ENCODE data around the gene HIP1R. TPM values are rescaled to one million over a fixed set of nuclear protein-coding genes. Genes with fewer than 3 reads are reported as not detected.

HIP1R gene
- polyA plus RNA-seq, 2 donors: 23.1 to 32.7 TPM

DNA sequence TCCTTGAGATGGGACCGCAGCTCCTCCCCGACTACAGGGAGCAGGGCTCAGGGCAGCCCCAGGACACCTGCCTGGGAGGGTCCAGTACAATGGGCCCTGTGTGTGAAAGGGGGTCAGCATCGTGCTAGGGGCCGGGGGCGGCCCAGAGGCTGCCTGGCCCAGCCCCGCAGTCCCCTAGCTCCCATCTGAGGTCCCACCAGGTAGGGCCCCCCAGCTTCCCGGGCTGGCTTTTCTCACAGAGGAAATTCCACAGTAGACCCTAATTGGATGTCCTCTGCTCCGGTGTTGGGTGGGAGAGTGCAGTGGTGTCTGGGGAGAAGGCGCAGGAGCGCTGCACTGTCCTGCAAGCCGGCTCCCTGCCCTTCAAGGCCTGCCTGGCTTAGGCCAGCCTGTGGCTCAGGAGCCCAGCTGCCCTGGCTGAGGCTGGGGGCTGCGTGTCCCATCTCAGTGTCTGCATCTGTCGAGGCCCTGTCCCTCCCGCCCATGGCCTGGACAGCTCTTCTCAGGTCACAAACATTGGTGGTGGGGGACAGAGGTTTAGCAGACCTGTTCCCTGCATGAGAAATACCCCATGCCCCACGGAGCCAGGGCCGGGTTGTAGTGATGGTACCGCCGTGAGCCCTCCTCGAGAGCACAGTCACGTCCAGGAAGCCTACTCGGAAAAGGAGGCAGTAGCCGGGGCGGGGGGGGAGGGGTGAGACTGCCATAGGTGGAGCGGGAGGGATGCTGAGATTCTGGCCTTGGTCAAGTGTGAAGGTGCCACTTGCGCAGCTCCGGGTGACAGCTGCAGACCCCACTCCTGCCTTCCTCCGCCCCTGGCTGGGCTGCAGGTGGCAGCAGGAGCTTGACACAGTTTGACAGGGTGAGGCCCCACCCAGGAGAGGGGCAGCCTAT, 11.6 kb downstream of the HIP1R start:
- Histone ChIP-seq H3K36me3 (ENCODE audit: control insufficient read depth in 2 of 2, insufficient read depth in 2 of 2, low read length in 1 of 2) (peaks cover 0 to 14% of the 10 kb centered on the region in 2 donors), H3K27me3 (ENCODE audit: control insufficient read depth in 1 of 2, insufficient read depth in 2 of 2, low read length in 2 of 2) (no peaks in the 10 kb centered on the region), H3K4me3 (ENCODE audit: low read depth in 1 of 2, low read length in 2 of 2) (no peak overlapping the region), H3K4me1 (ENCODE audit: control insufficient read depth in 2 of 2, insufficient read depth in 2 of 2, low read length in 1 of 2) (peaks cover 3 to 8% of the 10 kb centered on the region in 2 donors), H3K9me3 (ENCODE audit: control insufficient read depth in 2 of 2, insufficient read depth in 1 of 2, low read depth in 1 of 2, low read length in 1 of 2) (no peaks in the 10 kb centered on the region), H3K27ac (ENCODE audit: low read depth in 2 of 2, low read length in 1 of 2) (no peak overlapping the region)
- 89 to 90% methylated on average over 27 of the region's 27 CpGs for WGBS, 2 donors

DNA sequence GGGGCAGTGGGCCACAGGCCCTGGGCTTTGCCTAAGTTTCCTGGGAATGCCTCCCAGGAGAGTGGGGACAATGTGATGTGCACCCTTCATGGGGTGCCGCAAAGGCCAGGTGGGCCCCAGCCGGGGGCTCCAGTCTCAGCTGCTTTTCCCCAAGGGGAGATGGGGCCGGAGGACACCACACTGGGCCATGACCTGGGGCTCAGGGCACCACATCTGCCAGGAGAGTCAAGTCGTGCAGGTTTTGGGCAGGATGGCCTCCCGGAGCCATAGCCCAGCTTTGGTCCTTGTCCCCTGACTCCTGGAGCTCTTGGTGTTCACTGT, 12.2 kb downstream of the HIP1R start:
- Histone ChIP-seq H3K4me1 (ENCODE audit: control insufficient read depth in 2 of 2, insufficient read depth in 2 of 2, low read length in 1 of 2) (peaks cover 7 to 13% of the 10 kb centered on the region in 2 donors), H3K36me3 (ENCODE audit: control insufficient read depth in 2 of 2, insufficient read depth in 2 of 2, low read length in 1 of 2) (peaks cover 0 to 14% of the 10 kb centered on the region in 2 donors), H3K27me3 (ENCODE audit: control insufficient read depth in 1 of 2, insufficient read depth in 2 of 2, low read length in 2 of 2) (no peaks in the 10 kb centered on the region), H3K4me3 (ENCODE audit: low read depth in 1 of 2, low read length in 2 of 2) (no peak overlapping the region), H3K9me3 (ENCODE audit: control insufficient read depth in 2 of 2, insufficient read depth in 1 of 2, low read depth in 1 of 2, low read length in 1 of 2) (no peaks in the 10 kb centered on the region), H3K27ac (ENCODE audit: low read depth in 2 of 2, low read length in 1 of 2) (no peak overlapping the region)
- WGBS, 2 donors: 86 to 88% methylated on average over 5 of the region's 5 CpGs

DNA sequence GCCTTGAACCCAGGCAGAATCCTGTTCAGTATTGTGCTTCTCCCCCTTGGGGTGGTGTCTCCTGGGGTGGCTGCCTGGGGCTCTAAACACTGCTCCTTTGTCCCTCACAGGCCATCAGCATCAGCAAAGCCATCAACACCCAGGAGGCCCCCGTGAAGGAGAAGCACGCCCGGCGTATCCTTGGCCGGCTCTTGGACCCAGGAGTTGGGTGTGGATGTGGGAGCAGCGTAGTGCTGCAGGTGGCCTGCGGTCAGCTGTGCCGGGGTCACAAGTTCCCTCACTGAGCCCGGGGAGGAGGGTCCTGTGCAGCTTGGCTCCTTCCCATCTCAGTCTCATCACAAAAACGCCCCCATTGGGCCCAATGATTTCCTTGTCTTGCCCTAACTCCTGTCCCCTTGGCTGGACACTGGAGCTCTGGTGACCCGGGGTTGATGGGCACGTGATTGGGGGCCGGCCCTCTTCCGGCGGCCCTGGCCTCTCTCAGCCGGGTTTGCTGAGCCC, 12.7 kb downstream of the HIP1R start:
- no peak overlapping the region for H3K27ac ChIP-seq (ENCODE audit: low read depth in 2 of 2, low read length in 1 of 2)
- H3K9me3 ChIP-seq (ENCODE audit: control insufficient read depth in 2 of 2, insufficient read depth in 1 of 2, low read depth in 1 of 2, low read length in 1 of 2): no peaks in the 10 kb centered on the region
- peaks cover 0 to 14% of the 10 kb centered on the region in 2 donors for H3K36me3 ChIP-seq (ENCODE audit: control insufficient read depth in 2 of 2, insufficient read depth in 2 of 2, low read length in 1 of 2)
- H3K27me3 ChIP-seq (ENCODE audit: control insufficient read depth in 1 of 2, insufficient read depth in 2 of 2, low read length in 2 of 2): no peaks in the 10 kb centered on the region
- H3K4me3 ChIP-seq (ENCODE audit: low read depth in 1 of 2, low read length in 2 of 2): no peak overlapping the region
- H3K4me1 ChIP-seq (ENCODE audit: control insufficient read depth in 2 of 2, insufficient read depth in 2 of 2, low read length in 1 of 2): peaks cover 7 to 14% of the 10 kb centered on the region in 2 donors
- WGBS, 2 donors: 89 to 91% methylated on average over 16 of the region's 16 CpGs

DNA sequence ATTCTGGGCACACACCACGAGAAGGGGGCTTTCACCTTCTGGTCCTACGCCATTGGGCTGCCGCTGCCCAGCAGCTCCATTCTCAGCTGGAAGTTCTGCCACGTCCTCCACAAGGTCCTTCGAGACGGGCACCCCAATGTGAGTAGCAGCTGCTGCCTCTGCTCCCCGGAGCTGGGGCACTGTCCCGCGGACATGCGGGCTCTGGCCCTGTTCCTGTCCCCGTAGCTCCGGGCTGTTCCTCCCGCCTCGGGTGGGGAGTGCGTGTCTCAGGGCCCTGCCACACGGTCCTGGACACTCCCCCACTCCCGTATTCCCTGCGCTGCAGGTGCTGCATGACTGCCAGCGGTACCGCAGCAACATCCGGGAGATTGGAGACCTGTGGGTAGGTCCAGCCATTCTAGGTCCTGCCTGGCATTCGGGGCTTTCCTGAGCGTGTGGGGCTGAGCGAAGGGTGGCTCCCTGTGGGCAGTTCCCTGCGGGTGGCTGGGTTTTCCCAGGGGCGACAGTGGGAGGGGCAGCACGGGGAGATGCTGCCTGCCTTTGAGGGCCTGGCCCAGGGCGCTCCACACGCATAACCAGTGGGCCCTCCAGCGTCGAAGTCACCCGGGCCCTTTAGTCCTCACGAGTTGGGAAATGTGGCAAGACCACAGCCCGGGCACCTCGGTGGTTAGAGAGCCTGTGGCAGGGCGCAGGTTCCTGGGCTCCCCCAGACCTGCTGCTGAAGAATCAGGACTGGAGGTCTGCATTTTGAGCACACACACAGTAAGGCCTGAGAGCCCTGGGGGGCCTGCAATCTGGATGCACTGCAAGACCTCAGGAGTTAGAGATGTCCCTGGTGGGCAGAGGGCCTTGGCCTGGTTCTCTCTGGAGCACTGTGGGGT, 13.5 kb downstream of the HIP1R start:
- 82 to 89% methylated on average over 33 to 36 of the region's 36 CpGs for WGBS, 2 donors
- Histone ChIP-seq H3K9me3 (ENCODE audit: control insufficient read depth in 2 of 2, insufficient read depth in 1 of 2, low read depth in 1 of 2, low read length in 1 of 2) (no peaks in the 10 kb centered on the region), H3K27me3 (ENCODE audit: control insufficient read depth in 1 of 2, insufficient read depth in 2 of 2, low read length in 2 of 2) (no peaks in the 10 kb centered on the region), H3K36me3 (ENCODE audit: control insufficient read depth in 2 of 2, insufficient read depth in 2 of 2, low read length in 1 of 2) (peaks cover 0 to 14% of the 10 kb centered on the region in 2 donors), H3K4me1 (ENCODE audit: control insufficient read depth in 2 of 2, insufficient read depth in 2 of 2, low read length in 1 of 2) (peaks cover 7 to 17% of the 10 kb centered on the region in 2 donors), H3K4me3 (ENCODE audit: low read depth in 1 of 2, low read length in 2 of 2) (no peak overlapping the region), H3K27ac (ENCODE audit: low read depth in 2 of 2, low read length in 1 of 2) (no peak overlapping the region)

DNA sequence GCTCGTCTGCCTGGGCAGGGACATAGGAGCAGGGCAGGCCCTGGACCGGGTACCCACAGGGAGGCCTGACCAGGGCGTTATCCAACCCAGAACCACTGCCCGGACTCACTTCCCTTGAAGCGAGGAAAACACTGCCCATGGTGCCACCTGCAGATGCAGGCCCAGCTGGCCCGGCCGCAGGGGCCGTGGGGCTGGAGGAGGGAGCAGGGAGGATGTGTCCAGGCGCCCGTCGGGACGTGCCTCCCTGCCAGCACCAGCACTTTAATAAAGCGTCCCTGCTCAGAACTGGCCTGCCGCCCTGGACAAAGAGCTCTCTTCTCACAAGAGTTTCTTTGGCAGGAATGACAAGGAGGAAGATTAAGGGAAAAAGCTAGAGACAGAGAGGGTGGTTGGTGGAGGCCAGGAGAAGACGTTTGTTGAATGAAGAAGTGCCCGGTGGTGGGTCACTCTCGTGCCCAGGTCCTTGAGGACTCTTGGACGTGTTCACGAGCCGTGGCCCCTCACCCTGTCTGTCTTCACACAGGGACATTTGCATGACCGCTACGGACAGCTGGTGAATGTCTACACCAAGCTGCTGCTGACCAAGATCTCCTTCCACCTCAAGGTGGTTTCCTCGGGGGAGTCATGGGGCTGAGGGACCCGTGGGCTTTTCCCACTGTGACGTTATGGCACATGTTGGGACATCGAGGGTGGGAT, 14.2 kb downstream of the HIP1R start:
- peak overlapping the region in 1 of 2 donors; percentile 6 for H3K27ac ChIP-seq (ENCODE audit: low read depth in 2 of 2, low read length in 1 of 2)
- H3K4me1 ChIP-seq (ENCODE audit: control insufficient read depth in 2 of 2, insufficient read depth in 2 of 2, low read length in 1 of 2): peaks cover 7 to 20% of the 10 kb centered on the region in 2 donors
- no peaks in the 10 kb centered on the region for H3K9me3 ChIP-seq (ENCODE audit: control insufficient read depth in 2 of 2, insufficient read depth in 1 of 2, low read depth in 1 of 2, low read length in 1 of 2)
- no peaks in the 10 kb centered on the region for H3K27me3 ChIP-seq (ENCODE audit: control insufficient read depth in 1 of 2, insufficient read depth in 2 of 2, low read length in 2 of 2)
- H3K36me3 ChIP-seq (ENCODE audit: control insufficient read depth in 2 of 2, insufficient read depth in 2 of 2, low read length in 1 of 2): peaks cover 0 to 15% of the 10 kb centered on the region in 2 donors
- whole genome bisulfite sequencing, 2 donors: 85 to 86% methylated on average over 26 of the region's 26 CpGs
- no peak overlapping the region for H3K4me3 ChIP-seq (ENCODE audit: low read depth in 1 of 2, low read length in 2 of 2)

DNA sequence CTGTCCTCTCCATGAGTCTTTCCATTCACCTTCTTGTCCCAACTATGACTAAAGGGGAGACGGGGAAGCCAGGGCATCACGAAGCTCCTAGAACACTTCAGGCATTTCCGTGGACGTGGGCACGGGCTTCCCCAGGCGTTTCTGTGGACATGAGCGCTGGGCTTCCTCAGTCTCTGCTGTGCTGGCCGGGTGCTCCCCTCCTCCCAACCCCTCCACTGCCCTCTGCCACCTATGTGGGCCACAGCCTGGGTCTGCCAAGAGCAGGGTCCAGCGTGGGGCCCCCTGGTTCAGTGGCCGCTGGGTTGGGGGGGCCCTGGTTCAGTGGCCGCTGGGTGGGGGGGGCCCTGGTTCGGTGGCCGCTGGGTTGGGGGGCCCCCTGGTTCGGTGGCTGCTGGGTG, 14.8 kb downstream of the HIP1R start:
- H3K9me3 ChIP-seq (ENCODE audit: control insufficient read depth in 2 of 2, insufficient read depth in 1 of 2, low read depth in 1 of 2, low read length in 1 of 2): no peaks in the 10 kb centered on the region
- peaks cover 7 to 16% of the 10 kb centered on the region in 2 donors for H3K4me1 ChIP-seq (ENCODE audit: control insufficient read depth in 2 of 2, insufficient read depth in 2 of 2, low read length in 1 of 2)
- H3K4me3 ChIP-seq (ENCODE audit: low read depth in 1 of 2, low read length in 2 of 2): no peak overlapping the region
- no peak overlapping the region for H3K27ac ChIP-seq (ENCODE audit: low read depth in 2 of 2, low read length in 1 of 2)
- H3K36me3 ChIP-seq (ENCODE audit: control insufficient read depth in 2 of 2, insufficient read depth in 2 of 2, low read length in 1 of 2): peaks cover 0 to 21% of the 10 kb centered on the region in 2 donors
- WGBS, 2 donors: 92 to 93% methylated on average over 14 of the region's 14 CpGs
- no peaks in the 10 kb centered on the region for H3K27me3 ChIP-seq (ENCODE audit: control insufficient read depth in 1 of 2, insufficient read depth in 2 of 2, low read length in 2 of 2)

DNA sequence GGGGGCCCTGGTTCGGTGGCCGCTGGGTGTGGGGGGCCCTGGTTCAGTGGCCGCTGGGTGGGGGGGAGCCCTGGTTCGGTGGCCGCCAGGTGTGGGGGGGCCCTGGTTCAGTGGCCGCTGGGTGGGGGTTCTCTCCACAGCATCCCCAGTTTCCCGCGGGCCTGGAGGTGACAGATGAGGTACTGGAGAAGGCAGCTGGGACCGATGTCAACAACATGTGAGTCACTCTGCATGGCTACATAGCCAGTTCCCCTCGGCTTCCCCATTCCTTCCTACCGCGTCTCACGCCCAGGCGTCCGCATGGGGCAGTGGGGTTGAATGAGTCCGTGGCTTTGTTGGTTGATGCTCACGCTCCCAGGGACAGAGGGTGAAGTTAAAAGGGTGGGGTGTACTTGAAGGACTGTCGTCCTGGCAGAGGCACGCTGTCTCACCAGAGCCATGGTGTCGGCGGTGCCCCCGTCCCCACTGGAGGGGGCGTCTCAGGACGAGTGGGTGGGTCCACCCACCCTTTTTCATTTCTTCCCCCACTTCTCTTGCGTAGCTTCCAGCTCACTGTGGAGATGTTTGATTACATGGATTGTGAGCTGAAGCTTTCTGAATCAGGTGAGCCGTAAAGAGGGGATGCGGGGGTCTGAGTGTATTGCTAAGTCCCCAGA, 15.6 kb downstream of the HIP1R start:
- H3K36me3 ChIP-seq (ENCODE audit: control insufficient read depth in 2 of 2, insufficient read depth in 2 of 2, low read length in 1 of 2): peaks cover 0 to 28% of the 10 kb centered on the region in 2 donors
- WGBS, 2 donors: 85 to 87% methylated on average over 24 to 27 of the region's 27 CpGs
- no peaks in the 10 kb centered on the region for H3K9me3 ChIP-seq (ENCODE audit: control insufficient read depth in 2 of 2, insufficient read depth in 1 of 2, low read depth in 1 of 2, low read length in 1 of 2)
- H3K27ac ChIP-seq (ENCODE audit: low read depth in 2 of 2, low read length in 1 of 2): peak overlapping the region in 1 of 2 donors; percentile 18
- no peak overlapping the region for H3K4me3 ChIP-seq (ENCODE audit: low read depth in 1 of 2, low read length in 2 of 2)
- H3K4me1 ChIP-seq (ENCODE audit: control insufficient read depth in 2 of 2, insufficient read depth in 2 of 2, low read length in 1 of 2): peaks cover 7 to 16% of the 10 kb centered on the region in 2 donors
- no peaks in the 10 kb centered on the region for H3K27me3 ChIP-seq (ENCODE audit: control insufficient read depth in 1 of 2, insufficient read depth in 2 of 2, low read length in 2 of 2)

DNA sequence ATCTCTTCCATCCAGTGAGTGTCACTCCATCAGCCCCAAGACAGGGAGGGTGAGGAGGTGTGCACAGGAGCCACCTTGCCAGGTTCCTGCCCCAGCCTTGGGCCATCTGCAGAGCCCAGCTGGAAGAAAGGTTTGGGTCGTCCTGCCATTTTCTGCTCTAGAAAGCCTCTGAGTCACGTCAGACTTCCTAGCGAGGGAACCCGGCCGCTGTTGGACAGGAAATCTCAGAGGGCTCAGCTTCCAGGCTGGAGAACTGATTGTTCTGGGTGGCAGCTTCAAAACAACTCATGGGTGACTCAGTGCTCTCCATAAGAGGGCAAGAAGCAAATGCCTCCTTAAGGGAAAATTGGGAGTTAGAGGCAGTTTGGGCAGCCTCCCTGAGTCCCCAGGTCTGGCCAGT, 16.6 kb downstream of the HIP1R start:
- Histone ChIP-seq H3K4me3 (ENCODE audit: low read depth in 1 of 2, low read length in 2 of 2) (no peak overlapping the region), H3K9me3 (ENCODE audit: control insufficient read depth in 2 of 2, insufficient read depth in 1 of 2, low read depth in 1 of 2, low read length in 1 of 2) (no peaks in the 10 kb centered on the region), H3K27ac (ENCODE audit: low read depth in 2 of 2, low read length in 1 of 2) (peak overlapping the region; percentile 83 to 90), H3K27me3 (ENCODE audit: control insufficient read depth in 1 of 2, insufficient read depth in 2 of 2, low read length in 2 of 2) (no peaks in the 10 kb centered on the region), H3K36me3 (ENCODE audit: control insufficient read depth in 2 of 2, insufficient read depth in 2 of 2, low read length in 1 of 2) (peaks cover 0 to 37% of the 10 kb centered on the region in 2 donors), H3K4me1 (ENCODE audit: control insufficient read depth in 2 of 2, insufficient read depth in 2 of 2, low read length in 1 of 2) (peaks cover 7 to 16% of the 10 kb centered on the region in 2 donors)
- WGBS, 2 donors: 28 to 59% methylated on average over 5 of the region's 5 CpGs

Measured in esophagus (tissue), 2 donors.